GM18507 (cell line): Measurements from ENCODE around the gene ALOX5AP.
A peak's percentile ranks its signal among the peaks of the same experiment; 100 is the strongest.

ENCODE experiments used
- DNase-seq: peaks from one replicate; pipeline ENCODE4 v3.0.0; 2011; ENCODE audit warnings: low read depth; ENCODE audit not compliant: insufficient read length; ENCODE audit errors: extremely low spot score
- FAIRE-seq: peaks from 2 replicates; lab custom pipeline; 2011; peaks lifted over from hg19 to GRCh38; lab: Jason Lieb, UNC

The ALOX5AP gene

GRCh38 chr13:30712536-30713532 is 22.5 kb upstream of the ALOX5AP start:
- FAIRE-seq = peak; percentile 12
- no peak for DNase-seq

- FAIRE-seq (no peak), DNase-seq (no peak)
Measured at GRCh38 chr13:30714629-30715371, 20.5 kb upstream of the ALOX5AP start.

- DNase-seq = no peak
- no peak for FAIRE-seq
Measured at GRCh38 chr13:30715372-30715756, 20.0 kb upstream of the ALOX5AP start.

GRCh38 chr13:30715837-30716236 is 19.5 kb upstream of the ALOX5AP start:
- no peak for FAIRE-seq

GRCh38 chr13:30718661-30719524 is 16.4 kb upstream of the ALOX5AP start:
- DNase-seq (no peak), FAIRE-seq (peak; percentile 41)

More at GRCh38 chr13:30715837-30716236, 19.5 kb upstream of the ALOX5AP start:
- no peak for DNase-seq

- DNase-seq (no peak), FAIRE-seq (no peak)
Measured at GRCh38 chr13:30719525-30719914, 15.8 kb upstream of the ALOX5AP start.

GRCh38 chr13:30720172-30720869 is 15.0 kb upstream of the ALOX5AP start:
- peak; percentile 54 for DNase-seq
- peak; percentile 91 for FAIRE-seq

GRCh38 chr13:30721936-30722335 is 13.4 kb upstream of the ALOX5AP start:
- no peak for FAIRE-seq
- no peak for DNase-seq

GRCh38 chr13:30722361-30722760 is 13.0 kb upstream of the ALOX5AP start:
- no peak for DNase-seq
- FAIRE-seq = no peak

GRCh38 chr13:30724778-30725177 is 10.6 kb upstream of the ALOX5AP start:
- FAIRE-seq (no peak), DNase-seq (no peak)

- FAIRE-seq = no peak
- DNase-seq = no peak
Measured at GRCh38 chr13:30725326-30726085, 9.8 kb upstream of the ALOX5AP start.

GRCh38 chr13:30726192-30726591 is 9.2 kb upstream of the ALOX5AP start:
- no peak for DNase-seq
- no peak for FAIRE-seq

GRCh38 chr13:30727491-30728355 is 7.6 kb upstream of the ALOX5AP start:
- DNase-seq = no peak
- FAIRE-seq = no peak

GRCh38 chr13:30729801-30730200 is 5.5 kb upstream of the ALOX5AP start:
- DNase-seq = no peak
- FAIRE-seq = no peak

- FAIRE-seq = no peak
- DNase-seq = no peak
Measured at GRCh38 chr13:30730526-30730925, 4.8 kb upstream of the ALOX5AP start.

- no peak for FAIRE-seq
- DNase-seq = no peak
Measured at GRCh38 chr13:30731361-30732045, 3.8 kb upstream of the ALOX5AP start.

- no peak for FAIRE-seq
- DNase-seq = no peak
Measured at GRCh38 chr13:30732046-30732390, 3.3 kb upstream of the ALOX5AP start.
